ENCODE data around the gene RGS6. TPM values are rescaled to one million over a fixed set of nuclear protein-coding genes. Genes with fewer than 3 reads are reported as not detected.

RGS6 gene
- total RNA-seq, 2 donors from 2014 or later: 0.08 TPM; not detected in 1

- Mint-ChIP-seq H3K27ac (no peak overlapping the region), H3K27me3 (peaks cover 13 to 32% of the 10 kb centered on the region in 2 donors), H3K4me1 (ENCODE audit: low read depth in 2 of 2) (peaks cover 0 to 2% of the 10 kb centered on the region in 2 donors), H3K9me3 (peaks cover 3% of the 10 kb centered on the region), H3K36me3 (no peaks in the 10 kb centered on the region), H3K4me3 (no peak overlapping the region)
- DNase-seq (ENCODE audit: low spot score) (no peak), ATAC-seq (no peak)
Measured at GRCh38 chr14:72243309-72244293, 311.4 kb downstream of the RGS6 start.

- H3K27ac Mint-ChIP-seq: no peak overlapping the region
- no peaks in the 10 kb centered on the region for H3K4me1 Mint-ChIP-seq (ENCODE audit: low read depth in 2 of 2)
- no peak overlapping the region for H3K4me3 Mint-ChIP-seq
- H3K9me3 Mint-ChIP-seq: peaks cover 3% of the 10 kb centered on the region
- H3K27me3 Mint-ChIP-seq: peaks cover 19 to 43% of the 10 kb centered on the region in 2 donors
- no peak for DNase-seq (ENCODE audit: low spot score)
- no peak for ATAC-seq
- H3K36me3 Mint-ChIP-seq: no peaks in the 10 kb centered on the region
Measured at GRCh38 chr14:72247896-72248465, 315.8 kb downstream of the RGS6 start.

DNA sequence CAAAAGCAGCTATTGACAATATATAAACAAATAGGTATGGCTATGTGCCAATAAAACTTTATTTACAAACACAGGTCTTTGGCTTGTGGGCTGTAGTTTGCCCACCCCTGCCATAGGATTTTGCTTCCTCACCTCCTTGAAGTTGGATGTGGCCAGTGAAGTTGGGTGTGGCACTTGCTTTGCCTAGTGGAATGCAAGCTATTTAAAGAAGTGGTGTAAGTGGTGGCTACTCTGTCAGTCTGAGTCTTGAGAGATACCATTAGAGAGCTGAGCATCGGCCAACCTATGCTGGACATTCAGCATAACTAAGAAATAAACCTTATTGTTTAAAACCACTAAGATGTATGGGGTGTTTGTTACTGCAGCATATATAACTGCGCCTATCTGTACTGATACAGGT lies 321.3 kb downstream of the RGS6 start:
- DNase-seq (ENCODE audit: low spot score) (no peak), ATAC-seq (no peak)
- peaks cover 0 to 2% of the 10 kb centered on the region in 2 donors for H3K4me1 Mint-ChIP-seq (ENCODE audit: low read depth in 2 of 2)
- H3K27me3 Mint-ChIP-seq: peaks cover 11 to 26% of the 10 kb centered on the region in 2 donors
- no peaks in the 10 kb centered on the region for H3K36me3 Mint-ChIP-seq
- no peak overlapping the region for H3K4me3 Mint-ChIP-seq
- no peaks in the 10 kb centered on the region for H3K9me3 Mint-ChIP-seq
- H3K27ac Mint-ChIP-seq: no peak overlapping the region

GRCh38 chr14:72254202-72254936 lies 322.1 kb downstream of the RGS6 start:
- H3K36me3 Mint-ChIP-seq: no peaks in the 10 kb centered on the region
- H3K9me3 Mint-ChIP-seq: no peaks in the 10 kb centered on the region
- no peak overlapping the region for H3K27ac Mint-ChIP-seq
- DNase-seq (ENCODE audit: low spot score): no peak
- H3K4me3 Mint-ChIP-seq: no peak overlapping the region
- H3K27me3 Mint-ChIP-seq: peaks cover 8 to 23% of the 10 kb centered on the region in 2 donors
- ATAC-seq: no peak
- H3K4me1 Mint-ChIP-seq (ENCODE audit: low read depth in 2 of 2): peaks cover 0 to 2% of the 10 kb centered on the region in 2 donors

GRCh38 chr14:72254937-72255472 lies 322.8 kb downstream of the RGS6 start:
- Mint-ChIP-seq H3K27ac (no peak overlapping the region), H3K9me3 (no peaks in the 10 kb centered on the region), H3K27me3 (peaks cover 9 to 20% of the 10 kb centered on the region in 2 donors), H3K36me3 (no peaks in the 10 kb centered on the region), H3K4me3 (no peak overlapping the region), H3K4me1 (ENCODE audit: low read depth in 2 of 2) (peaks cover 0 to 2% of the 10 kb centered on the region in 2 donors)
- ATAC-seq (no peak), DNase-seq (ENCODE audit: low spot score) (no peak)

DNA sequence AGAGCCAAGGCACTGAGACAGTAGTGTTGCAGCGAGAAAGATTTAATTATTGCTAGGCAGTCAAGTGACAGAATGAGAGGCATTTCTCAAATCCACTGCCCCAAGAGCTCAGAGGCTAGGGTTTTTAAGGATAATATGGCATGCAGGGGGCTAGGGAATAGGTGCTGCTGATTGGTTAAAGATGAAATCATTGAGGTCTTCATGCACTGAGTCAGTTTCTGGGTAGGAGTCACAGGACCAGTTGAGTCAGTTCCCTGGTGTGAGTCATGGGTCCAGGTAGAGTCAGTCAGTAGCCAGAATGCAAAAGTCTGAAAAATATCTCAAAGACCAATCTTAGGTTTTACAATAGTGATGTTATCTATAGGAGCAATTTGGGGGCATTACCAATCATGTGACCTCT lies 323.8 kb downstream of the RGS6 start:
- H3K4me3 Mint-ChIP-seq: no peak overlapping the region
- no peaks in the 10 kb centered on the region for H3K9me3 Mint-ChIP-seq
- peaks cover 0 to 2% of the 10 kb centered on the region in 2 donors for H3K4me1 Mint-ChIP-seq (ENCODE audit: low read depth in 2 of 2)
- H3K36me3 Mint-ChIP-seq: no peaks in the 10 kb centered on the region
- H3K27ac Mint-ChIP-seq: no peak overlapping the region
- DNase-seq (ENCODE audit: low spot score) (no peak), ATAC-seq (no peak)
- H3K27me3 Mint-ChIP-seq: peaks cover 17 to 23% of the 10 kb centered on the region in 2 donors

GRCh38 chr14:72261068-72261467 lies 328.8 kb downstream of the RGS6 start:
- peaks cover 21 to 28% of the 10 kb centered on the region in 2 donors for H3K27me3 Mint-ChIP-seq
- H3K36me3 Mint-ChIP-seq: no peaks in the 10 kb centered on the region
- H3K27ac Mint-ChIP-seq: no peak overlapping the region
- DNase-seq (ENCODE audit: low spot score) (no peak), ATAC-seq (no peak)
- no peak overlapping the region for H3K4me3 Mint-ChIP-seq
- no peaks in the 10 kb centered on the region for H3K9me3 Mint-ChIP-seq
- H3K4me1 Mint-ChIP-seq (ENCODE audit: low read depth in 2 of 2): no peaks in the 10 kb centered on the region

DNA sequence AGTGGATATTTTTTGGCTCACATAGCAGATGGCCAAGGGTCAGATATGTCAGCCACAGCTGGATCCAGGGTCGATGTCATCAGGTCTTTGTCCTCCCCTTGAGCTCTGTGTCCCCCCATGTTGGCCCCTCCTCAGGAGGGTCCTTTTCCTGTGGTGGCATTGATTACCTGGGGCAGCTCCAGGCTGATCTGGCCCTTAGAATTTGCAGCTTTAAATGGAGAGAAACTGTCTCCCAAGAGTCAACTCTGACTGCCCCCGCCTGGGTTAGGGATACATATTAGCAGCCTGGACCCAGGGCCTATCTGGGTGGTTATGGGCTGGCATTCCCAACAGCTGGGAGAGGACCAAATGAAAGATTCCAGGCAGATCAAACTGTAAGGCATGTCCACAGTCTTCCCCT lies 330.5 kb downstream of the RGS6 start:
- DNase-seq (ENCODE audit: low spot score) (no peak), ATAC-seq (no peak)
- no peaks in the 10 kb centered on the region for H3K4me1 Mint-ChIP-seq (ENCODE audit: low read depth in 2 of 2)
- no peaks in the 10 kb centered on the region for H3K9me3 Mint-ChIP-seq
- no peak overlapping the region for H3K27ac Mint-ChIP-seq
- H3K4me3 Mint-ChIP-seq: no peak overlapping the region
- H3K36me3 Mint-ChIP-seq: no peaks in the 10 kb centered on the region
- H3K27me3 Mint-ChIP-seq: peaks cover 21 to 28% of the 10 kb centered on the region in 2 donors

DNA sequence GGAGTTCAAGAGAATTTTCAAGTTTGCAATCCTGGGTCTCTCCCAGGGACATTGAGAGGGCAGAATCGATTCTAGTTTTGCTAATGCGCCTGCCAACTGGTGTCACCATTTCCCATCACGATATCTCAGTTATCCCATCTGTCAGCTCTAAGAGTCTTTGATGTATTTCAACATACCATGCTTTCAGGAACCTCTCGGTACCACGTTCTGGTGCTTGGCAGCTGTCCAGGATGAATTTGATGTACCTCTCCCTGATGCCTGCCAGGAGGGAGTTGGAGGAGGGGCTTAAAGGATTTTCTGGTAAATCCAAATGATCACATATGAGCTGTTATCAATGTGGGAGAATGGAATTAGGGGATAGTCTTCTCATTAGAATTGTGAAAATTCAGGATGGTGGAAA lies 332.5 kb downstream of the RGS6 start:
- H3K27me3 Mint-ChIP-seq: peaks cover 32 to 35% of the 10 kb centered on the region in 2 donors
- H3K27ac Mint-ChIP-seq: no peak overlapping the region
- no peak overlapping the region for H3K4me3 Mint-ChIP-seq
- ATAC-seq: no peak
- H3K36me3 Mint-ChIP-seq: no peaks in the 10 kb centered on the region
- H3K4me1 Mint-ChIP-seq (ENCODE audit: low read depth in 2 of 2): no peaks in the 10 kb centered on the region
- no peak for DNase-seq (ENCODE audit: low spot score)
- no peaks in the 10 kb centered on the region for H3K9me3 Mint-ChIP-seq

DNA sequence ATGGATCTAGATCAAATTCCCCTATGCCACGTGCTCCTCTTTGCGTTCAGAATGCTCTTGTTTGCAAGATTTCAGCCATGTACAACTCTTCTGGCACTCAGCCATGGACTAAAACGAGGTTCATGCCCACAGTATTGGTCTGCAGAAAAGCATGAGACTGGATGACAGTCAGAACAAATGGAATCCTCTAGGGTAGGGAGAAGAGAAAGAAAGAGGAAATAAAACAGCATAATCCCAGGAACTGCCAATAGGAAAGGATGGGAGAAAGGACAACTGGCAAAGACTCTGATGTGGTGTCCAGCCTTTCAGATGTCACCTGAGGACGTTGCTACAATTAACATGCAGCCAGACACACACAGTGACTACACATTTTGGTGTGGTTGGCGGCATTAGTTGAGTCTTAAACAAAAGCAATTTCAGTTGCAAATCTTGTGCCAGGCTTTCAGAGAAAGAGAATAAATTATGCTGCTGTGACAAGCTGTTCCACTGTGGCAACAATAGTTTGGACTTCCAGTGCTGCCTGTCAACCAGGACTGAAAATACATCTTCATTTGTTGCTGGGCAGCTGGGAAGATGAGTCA lies 338.0 kb downstream of the RGS6 start:
- Mint-ChIP-seq H3K4me1 (ENCODE audit: low read depth in 2 of 2) (no peaks in the 10 kb centered on the region), H3K27me3 (peaks cover 19 to 33% of the 10 kb centered on the region in 2 donors), H3K36me3 (no peaks in the 10 kb centered on the region), H3K27ac (no peak overlapping the region), H3K4me3 (no peak overlapping the region), H3K9me3 (no peaks in the 10 kb centered on the region)
- ATAC-seq: no peak
- no peak for DNase-seq (ENCODE audit: low spot score)

GRCh38 chr14:72270749-72271148 lies 338.5 kb downstream of the RGS6 start:
- H3K27me3 Mint-ChIP-seq: peaks cover 17 to 34% of the 10 kb centered on the region in 2 donors
- no peak overlapping the region for H3K4me3 Mint-ChIP-seq
- H3K27ac Mint-ChIP-seq: no peak overlapping the region
- ATAC-seq: no peak
- no peaks in the 10 kb centered on the region for H3K36me3 Mint-ChIP-seq
- H3K4me1 Mint-ChIP-seq (ENCODE audit: low read depth in 2 of 2): no peaks in the 10 kb centered on the region
- DNase-seq (ENCODE audit: low spot score): no peak
- no peaks in the 10 kb centered on the region for H3K9me3 Mint-ChIP-seq

GRCh38 chr14:72275242-72275641 lies 343.0 kb downstream of the RGS6 start:
- H3K9me3 Mint-ChIP-seq: no peaks in the 10 kb centered on the region
- no peaks in the 10 kb centered on the region for H3K36me3 Mint-ChIP-seq
- H3K27ac Mint-ChIP-seq: no peak overlapping the region
- no peak for DNase-seq (ENCODE audit: low spot score)
- no peak for ATAC-seq
- no peak overlapping the region for H3K4me3 Mint-ChIP-seq
- H3K4me1 Mint-ChIP-seq (ENCODE audit: low read depth in 2 of 2): no peaks in the 10 kb centered on the region
- H3K27me3 Mint-ChIP-seq: peaks cover 5 to 22% of the 10 kb centered on the region in 2 donors

DNA sequence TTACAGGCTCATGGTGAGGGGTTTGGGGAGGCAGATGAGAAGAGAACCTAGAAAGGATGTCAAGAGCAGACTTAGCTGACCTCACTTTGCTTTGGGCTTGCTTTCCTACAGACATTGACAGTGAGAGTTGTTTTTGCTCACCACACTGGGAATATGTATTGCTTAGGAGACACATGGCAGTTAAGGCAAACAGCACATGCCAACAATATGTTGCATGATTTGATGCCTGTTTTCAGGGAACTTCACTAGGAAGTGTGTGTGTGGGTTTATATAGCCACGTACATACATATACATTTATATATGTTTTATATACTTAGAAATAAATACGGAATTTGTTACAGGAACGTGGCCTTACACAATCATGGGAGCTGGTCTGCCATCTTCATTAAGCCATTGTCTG lies 346.1 kb downstream of the RGS6 start:
- DNase-seq (ENCODE audit: low spot score) (no peak), ATAC-seq (no peak)
- Mint-ChIP-seq H3K9me3 (no peaks in the 10 kb centered on the region), H3K27me3 (peaks cover 5 to 16% of the 10 kb centered on the region in 2 donors), H3K4me3 (no peak overlapping the region), H3K27ac (no peak overlapping the region), H3K36me3 (peaks cover under 1% of the 10 kb centered on the region), H3K4me1 (ENCODE audit: low read depth in 2 of 2) (no peaks in the 10 kb centered on the region)

Measured in natural killer cell treated with Interleukin-12 subunit alpha and Interleukin-12 subunit beta and Interleukin-15 and Interleukin-18, amount 100 ng/mL, for 72 hours (primary cell).